Heart left ventricle (tissue), 13 donors: Measurements from ENCODE around the gene BABAM1.

Experiments
- CTCF ChIP-seq, 12 donors: fragments of 200-600 bp; sonication (generic) in 4 of 12; IDR thresholded peaks; one replicate each; pipeline versions ENCODE4 v1.5.0 to v1.8.0; 2018 to 2022; ENCODE audit warnings: antibody characterized with exemption in 12 of 12, mild to moderate bottlenecking in 5 of 12
- POLR2A ChIP-seq, 2 donors: fragments of 450-650 bp; IDR thresholded peaks; one replicate each; pipeline ENCODE4 v1.6.1; 2017; ENCODE audit warnings: antibody characterized with exemption in 2 of 2, mild to moderate bottlenecking in 2 of 2, moderate library complexity in 2 of 2
- donor health status: ischemic (EF 13 %, LVEDD 7.1; RV severe dilation, severe dysfunction).
- donor health status: DM: no; HTN: yes; CAD: no.
- donor health status: DM: no; HTN: no; CAD: no.
- donor health status: ischemic (EF 25% LVEDD 6.9; RV normal size, moderate dysfunction).
- donor health status: ischemic (EF 25% LVEDD 5.7; RV mildly dilated, moderate dysfunction).
- donor health status: ischemic (EF 35%, LVEDD 5.7; RV mildly dilated, moderate dysfunction).
- donor health status: nonischemic (EF 11% LVEDD 7.7; RV severe dilation, severe dysfunction).
- donor health status: DM: yes; HTN: yes; CAD: no.
- donor health status: PGD.
- donor health status: ischemic (EF 29% LVEDD 5.4; RV normal size, mild dysfunction).
- donor health status: nonischemic (EF 23%, LVEDD 6.1; RV moderate dilation, normal function).

GRCh38 chr19:17323964-17324332, 56.7 kb downstream of the BABAM1 start:
- TF ChIP-seq POLR2A (IDR thresholded peaks at IDR 0.05) (no peak), CTCF (IDR thresholded peaks at IDR 0.05) (no peak)
